Ovary (tissue), 9 donors: ENCODE results near the gene MME. TPM values are rescaled to one million over a fixed set of nuclear protein-coding genes. Genes with fewer than 3 reads are reported as not detected.

Source experiments
- DNase-seq, 5 donors: peaks; one replicate each; pipeline ENCODE4 v3.0.0-alpha.2; 2019 to 2020
- H3K27ac ChIP-seq, 2 donors: fragments of 200-600 bp; one replicate each; pipeline versions ENCODE4 v1.5.1 to v1.8.0; 2019 to 2022
- H3K27me3 ChIP-seq: fragments of 200-600 bp; one replicate; pipeline ENCODE4 v1.8.0; 2022
- H3K36me3 ChIP-seq: fragments of 200-600 bp; sonication (generic); one replicate; pipeline ENCODE4 v1.5.1; 2019
- H3K4me1 ChIP-seq: one replicate; pipeline ENCODE4 v1.8.1; 2013; ENCODE audit warnings: mild to moderate bottlenecking, moderate library complexity; ENCODE audit not compliant: insufficient read depth
- H3K4me3 ChIP-seq: fragments of 200-600 bp; sonication (generic); one replicate; pipeline ENCODE4 v1.5.1; 2017
- H3K9me3 ChIP-seq, 2 donors: fragments of 200-600 bp in 1 of 2; sonication (generic) in 1 of 2; one replicate each; pipeline versions ENCODE4 v1.5.1 to v1.8.1; 2013 to 2019; ENCODE audit warnings: mild to moderate bottlenecking in 1 of 2, moderate library complexity in 1 of 2
- CTCF ChIP-seq, 3 donors: fragments of 450-650 bp in 2 of 3; fragments of 200-600 bp in 1 of 3; IDR thresholded peaks; one replicate each; pipeline versions ENCODE4 v1.5.1 to v1.8.0; 2016 to 2022; ENCODE audit warnings: antibody characterized with exemption in 3 of 3, mild to moderate bottlenecking in 1 of 3
- EP300 ChIP-seq: sonication (generic); formaldehyde crosslinking; IDR thresholded peaks from one replicate; pipeline ENCODE4 v1.6.1; 2017; ENCODE audit warnings: antibody characterized with exemption
- POLR2A ChIP-seq: fragments of 450-650 bp; IDR thresholded peaks from one replicate; pipeline ENCODE4 v1.6.1; 2017; ENCODE audit warnings: antibody characterized with exemption, mild to moderate bottlenecking, moderate library complexity
- WGBS, 3 donors: extraction: QIAGEN DNeasy Blood & Tissue Kit in 1 of 3; methylation state at CpG; one replicate each; pipeline versions ENCODE4 v1.1.5 to v1.1.7; 2013 to 2017; 5-methylcytosine and 5-hydroxymethylcytosine counted together
- intact Hi-C, 4 donors: fragments of 100-400 bp; cut with DNase I; formaldehyde crosslinking; loops; one replicate each; pipeline versions ENCODE4 v1.11.0 to v1.15.1; 2022 to 2023
- polyA plus RNA-seq, 2 donors: library from polyadenylated mRNA; stranded (reverse); fragments of 200-250 nt in 1 of 2; fragments of 350-450 nt in 1 of 2; fragmentation: Illumina TruSeq in 1 of 2; extraction: RNeasy Lipid Tissue Mini Kit (QIAGEN cat#74804) in 1 of 2; gene quantifications; one replicate each; pipeline ENCODE4 v1.2.3, GENCODE V29; 2013 to 2014
- total RNA-seq, 7 donors: library from RNA; depleted of rRNA in 2 of 7; stranded (reverse); fragments of >200 nt in 2 of 7; fragmentation: NEBNext Ultra II Directional in 3 of 7; extraction: Animal tissue kit (Norgen Biotek cat#: 25700) in 3 of 7; gene quantifications; one replicate each; pipeline versions ENCODE4 v1.1.0 to v1.2.4, GENCODE V29; 2016 to 2023
- donor health status: DM: no; HTN: no; CAD: no; lungs with moderate emphysema.
- donor health status: DM: no; HTN: no; CAD: no.
- donor health status: Bipolar disorder and iron deficiency.
- donor health status: DM: yes; HTN: yes; CAD: no.
- donor health status: DM: no; HTN: no; CAD: no.
- donor health status: DM: yes; HTN: yes; CAD: no.

Gene MME
- total and polyA plus RNA-seq, 9 donors = 0.56 to 3.1 (median 1.5) TPM

GRCh38 chr3:155173771-155174170 is 93.7 kb downstream of the MME start:
- no peaks in the 10 kb centered on the region for H3K4me1 ChIP-seq

GRCh38 chr3:155178810-155179436 is 98.8 kb downstream of the MME start:
- 73 to 82% (median 78%) methylated on average over 3 of the region's 3 CpGs for WGBS, 3 donors
- intact Hi-C loops = no loop called here
- Histone ChIP-seq H3K27me3 (no peaks in the 10 kb centered on the region), H3K4me1 (no peaks in the 10 kb centered on the region), H3K27ac (no peak overlapping the region), H3K4me3 (no peak overlapping the region), H3K36me3 (no peaks in the 10 kb centered on the region), H3K9me3 (no peaks in the 10 kb centered on the region)
- TF ChIP-seq POLR2A (no peak), CTCF (IDR thresholded peaks at IDR 0.05) (no peak), EP300 (no peak)
- DNase-seq = no peak

More at GRCh38 chr3:155173771-155174170, 93.7 kb downstream of the MME start:
- intact Hi-C loops = no loop called here
- DNase-seq = no peak
- Histone ChIP-seq H3K36me3 (no peaks in the 10 kb centered on the region), H3K27ac (no peak overlapping the region), H3K27me3 (no peaks in the 10 kb centered on the region), H3K9me3 (no peaks in the 10 kb centered on the region), H3K4me3 (no peak overlapping the region)
- no peak for TF ChIP-seq POLR2A
- no peak for TF ChIP-seq CTCF (IDR thresholded peaks at IDR 0.05)
- no peak for TF ChIP-seq EP300
- WGBS, 3 donors = 52 to 70% (median 68%) methylated on average over 1 of the region's 1 CpG

- Histone ChIP-seq H3K4me3 (no peak overlapping the region), H3K27me3 (no peaks in the 10 kb centered on the region), H3K4me1 (no peaks in the 10 kb centered on the region), H3K9me3 (no peaks in the 10 kb centered on the region), H3K27ac (no peak overlapping the region), H3K36me3 (no peaks in the 10 kb centered on the region)
- DNase-seq = no peak
- TF ChIP-seq POLR2A = no peak
- WGBS, 3 donors = 44 to 54% (median 50%) methylated on average over 2 of the region's 2 CpGs
- intact Hi-C loops = no loop called here
Observed at GRCh38 chr3:155179437-155179827, 99.3 kb downstream of the MME start.

- Histone ChIP-seq H3K27me3 (no peaks in the 10 kb centered on the region), H3K36me3 (no peaks in the 10 kb centered on the region), H3K4me3 (no peak overlapping the region), H3K27ac (no peak overlapping the region), H3K9me3 (no peaks in the 10 kb centered on the region), H3K4me1 (no peaks in the 10 kb centered on the region)
- TF ChIP-seq EP300 (no peak), POLR2A (no peak), CTCF (IDR thresholded peaks at IDR 0.05) (no peak)
- DNase-seq = no peak
- WGBS, 3 donors = 83 to 89% (median 87%) methylated on average over 5 of the region's 5 CpGs
- intact Hi-C loops = no loop called here
Observed at GRCh38 chr3:155179966-155180757, 100.0 kb downstream of the MME start.

- no peak overlapping the region for H3K4me3 ChIP-seq
- H3K27ac ChIP-seq = no peak overlapping the region
- WGBS, 3 donors = 93 to 96% (median 95%) methylated on average over 1 of the region's 1 CpG
- no peaks in the 10 kb centered on the region for H3K36me3 ChIP-seq
- TF ChIP-seq POLR2A = no peak
- TF ChIP-seq EP300 = no peak
- TF ChIP-seq CTCF (IDR thresholded peaks at IDR 0.05) = no peak
- no peaks in the 10 kb centered on the region for H3K27me3 ChIP-seq
- H3K4me1 ChIP-seq = no peaks in the 10 kb centered on the region
- DNase-seq = no peak
- H3K9me3 ChIP-seq = no peaks in the 10 kb centered on the region
- intact Hi-C loops = no loop called here
Observed at GRCh38 chr3:155182467-155182866, 102.3 kb downstream of the MME start.
